Neural cell (in vitro differentiated cells): ENCODE results near the gene LSM14A. TPM values are rescaled to one million over a fixed set of nuclear protein-coding genes. Genes with fewer than 3 reads are reported as not detected.
A peak's percentile ranks its signal among the peaks of the same experiment; 100 is the strongest.

Experiments used
- H2AFZ ChIP-seq: fragments of 200-600, 300-800 bp; sonication (generic), shearing (Covaris generic); 2 replicates; pipeline ENCODE4 v1.6.0; 2014; ENCODE audit warnings: low read depth, mild to moderate bottlenecking, antibody characterized with exemption, low read length, moderate library complexity
- H3F3A ChIP-seq: fragments of 200-600 bp; shearing (Covaris generic); 2 replicates; pipeline ENCODE4 v1.6.1; 2016; ENCODE audit warnings: mild to moderate bottlenecking, moderate library complexity, mixed read lengths, antibody characterized with exemption, low read length; ENCODE audit not compliant: insufficient read depth, poor library complexity, severe bottlenecking
- H3K27ac ChIP-seq: fragments of 200-600, 300-800 bp; sonication (generic), shearing (Covaris generic); 2 replicates; pipeline ENCODE4 v1.5.1; 2014; ENCODE audit warnings: mild to moderate bottlenecking, low read length, moderate library complexity
- H3K27me3 ChIP-seq: fragments of 300-800, 200-600 bp; sonication (generic), shearing (Covaris generic); 2 replicates; pipeline ENCODE4 v1.6.0; 2014; ENCODE audit warnings: mild to moderate bottlenecking, low read depth, low read length, moderate library complexity; ENCODE audit not compliant: insufficient read depth
- H3K36me3 ChIP-seq: fragments of 300-800, 200-600 bp; sonication (generic), shearing (Covaris generic); 2 replicates; pipeline ENCODE4 v1.5.1; 2014; ENCODE audit warnings: mild to moderate bottlenecking, antibody characterized with exemption, low read length, moderate library complexity; ENCODE audit not compliant: insufficient read depth
- H3K4me2 ChIP-seq: fragments of 300-800, 200-600 bp; sonication (generic), shearing (Covaris generic); 2 replicates; pipeline ENCODE4 v1.6.0; 2014; ENCODE audit warnings: mild to moderate bottlenecking, low read length
- H3K4me3 ChIP-seq: fragments of 300-800, 200-600 bp; sonication (generic), shearing (Covaris generic); 2 replicates; pipeline ENCODE4 v1.5.1; 2014; ENCODE audit warnings: mild to moderate bottlenecking, low read length, moderate library complexity
- H3K79me2 ChIP-seq: fragments of 200-600 bp; shearing (Covaris generic); replicated peaks from 2 replicates; pipeline ENCODE4 v1.6.0; 2014; ENCODE audit warnings: mild to moderate bottlenecking, low read length, moderate library complexity; ENCODE audit not compliant: insufficient read depth
- H3K9ac ChIP-seq: fragments of 300-800, 200-600 bp; sonication (generic), shearing (Covaris generic); 2 replicates; pipeline ENCODE4 v1.6.1; 2016; ENCODE audit warnings: mild to moderate bottlenecking, low read length, mixed read lengths
- H3K9me2 ChIP-seq: fragments of 200-600 bp; shearing (Covaris generic); 2 replicates; pipeline ENCODE4 v1.6.1; 2016; ENCODE audit warnings: mild to moderate bottlenecking, low read length, mixed read lengths; ENCODE audit not compliant: insufficient read depth
- H3K9me3 ChIP-seq: fragments of 200-600, 300-800 bp; sonication (generic), shearing (Covaris generic); 2 replicates; pipeline ENCODE4 v1.6.1; 2016; ENCODE audit warnings: mild to moderate bottlenecking, mixed run types, low read length, moderate library complexity, mixed read lengths
- H4K20me1 ChIP-seq: fragments of 200-600 bp; shearing (Covaris generic); 2 replicates; pipeline ENCODE4 v1.6.1; 2016; ENCODE audit warnings: mild to moderate bottlenecking, mixed run types; ENCODE audit not compliant: insufficient read depth
- CTCF ChIP-seq: fragments of 450-650 bp; IDR thresholded peaks from 2 replicates; pipeline ENCODE4 v1.5.1; 2014; ENCODE audit warnings: antibody characterized with exemption, mild to moderate bottlenecking, moderate library complexity; ENCODE audit not compliant: poor library complexity, severe bottlenecking
- EP300 ChIP-seq: fragments of 450-650 bp; conservative IDR thresholded peaks from 2 replicates; pipeline ENCODE4 v1.6.1; 2014; ENCODE audit warnings: antibody characterized with exemption, mild to moderate bottlenecking, moderate library complexity; ENCODE audit not compliant: poor library complexity, severe bottlenecking
- EZH2 ChIP-seq: fragments of 200-600, 300-800 bp; shearing (Covaris generic), sonication (generic); IDR thresholded peaks from 2 replicates; pipeline ENCODE4 v1.6.1; 2014; ENCODE audit warnings: antibody characterized with exemption, low read length, borderline replicate concordance, mild to moderate bottlenecking; ENCODE audit not compliant: insufficient read depth, poor library complexity, severe bottlenecking
- MXI1 ChIP-seq: fragments of 450-650 bp; conservative IDR thresholded peaks from 2 replicates; pipeline ENCODE4 v1.6.1; 2014; ENCODE audit warnings: antibody characterized with exemption, mild to moderate bottlenecking; ENCODE audit not compliant: poor library complexity, severe bottlenecking
- POLR2AphosphoS5 ChIP-seq: IDR thresholded peaks from 2 replicates; pipeline ENCODE4 v1.6.1; 2012
- RAD21 ChIP-seq: fragments of 450-650 bp; conservative IDR thresholded peaks from 2 replicates; pipeline ENCODE4 v1.6.1; 2014; ENCODE audit warnings: antibody characterized with exemption, mild to moderate bottlenecking, moderate library complexity
- REST ChIP-seq: IDR thresholded peaks from 2 replicates; pipeline ENCODE4 v1.6.1; 2012; ENCODE audit warnings: borderline replicate concordance
- SMC3 ChIP-seq: fragments of 450-650 bp; conservative IDR thresholded peaks from 2 replicates; pipeline ENCODE4 v1.6.1; 2014; ENCODE audit warnings: antibody characterized with exemption, mild to moderate bottlenecking, moderate library complexity; ENCODE audit not compliant: poor library complexity
- TAF1 ChIP-seq: IDR thresholded peaks from 2 replicates; pipeline ENCODE4 v1.6.1; 2012; ENCODE audit warnings: low read depth
- polyA plus RNA-seq: library from polyadenylated mRNA; depleted of rRNA; stranded (reverse); fragments of >200 nt; gene quantifications from 2 replicates; pipeline ENCODE4 v1.2.3, GENCODE V29; 2014

Gene LSM14A
- polyA plus RNA-seq, 1 donor from 2014 or later = 104 TPM

- Histone ChIP-seq H3K9me2 (no peaks in the 10 kb centered on the region), H3K27ac (no peak overlapping the region), H2AFZ (no peak overlapping the region), H3K79me2 (no peaks in the 10 kb centered on the region), H3F3A (no peaks in the 10 kb centered on the region), H3K9me3 (no peaks in the 10 kb centered on the region), H4K20me1 (no peaks in the 10 kb centered on the region), H3K4me2 (no peak overlapping the region), H3K27me3 (no peaks in the 10 kb centered on the region), H3K9ac (no peak overlapping the region), H3K4me3 (no peak overlapping the region), H3K36me3 (no peaks in the 10 kb centered on the region)
- no peak for TF ChIP-seq TAF1
- TF ChIP-seq EP300 = no peak
- TF ChIP-seq SMC3 = no peak
- TF ChIP-seq MXI1 = no peak
- no peak for TF ChIP-seq POLR2AphosphoS5
- no peak for TF ChIP-seq RAD21
- TF ChIP-seq EZH2 = no peak
- TF ChIP-seq CTCF = no peak
- no peak for TF ChIP-seq REST
Observed at GRCh38 chr19:34235425-34235940, 63.2 kb downstream of the LSM14A start.

GRCh38 chr19:34236035-34236987, 64.0 kb downstream of the LSM14A start:
- Histone ChIP-seq H3K27ac (no peak overlapping the region), H3K36me3 (no peaks in the 10 kb centered on the region), H3F3A (no peaks in the 10 kb centered on the region), H3K79me2 (no peaks in the 10 kb centered on the region), H3K9me3 (no peaks in the 10 kb centered on the region), H3K9ac (no peak overlapping the region), H2AFZ (no peak overlapping the region), H3K4me3 (no peak overlapping the region), H4K20me1 (no peaks in the 10 kb centered on the region), H3K27me3 (no peaks in the 10 kb centered on the region), H3K4me2 (no peak overlapping the region), H3K9me2 (no peaks in the 10 kb centered on the region)
- no peak for TF ChIP-seq EZH2
- TF ChIP-seq EP300 = peak; percentile 23
